ENCODE measurements around the gene KRTAP24-1. TPM values are rescaled to one million over a fixed set of nuclear protein-coding genes. Genes with fewer than 3 reads are reported as not detected.

Gene KRTAP24-1
- total RNA-seq, 1 donor from 2014 or later, result not detected

GRCh38 chr21:30234643-30235042 is 48.1 kb downstream of the KRTAP24-1 start:
- peak; percentile 91 for DNase-seq (ENCODE audit: low read depth)

- no peak for DNase-seq (ENCODE audit: low read depth)
Observed at GRCh38 chr21:30234050-30234449, 48.7 kb downstream of the KRTAP24-1 start.

GRCh38 chr21:30233228-30234020 is 49.3 kb downstream of the KRTAP24-1 start:
- DNase-seq (ENCODE audit: low read depth), result no peak

GRCh38 chr21:30232011-30232410 is 50.7 kb downstream of the KRTAP24-1 start:
- no peak for DNase-seq (ENCODE audit: low read depth)

Other genes with a start within 250 kb of the KRTAP24-1 start
- not detected in 2 replicates for gene CLDN17, start 116.1 kb downstream of the KRTAP24-1 start, total RNA-seq
- gene CLDN8, start 66.9 kb downstream of the KRTAP24-1 start, total RNA-seq, result 0.35 TPM in 1 of 2 replicates, not detected in the other
- gene KRTAP25-1, start 6.6 kb upstream of the KRTAP24-1 start, total RNA-seq, result not detected in 2 replicates
- gene KRTAP26-1, start 37.4 kb upstream of the KRTAP24-1 start, total RNA-seq, result not detected in 2 replicates
- gene KRTAP27-1, start 54.7 kb upstream of the KRTAP24-1 start, total RNA-seq, result not detected in 2 replicates
- not detected in 2 replicates for gene KRTAP23-1, start 65.7 kb upstream of the KRTAP24-1 start, total RNA-seq
- gene KRTAP13-2, start 89.3 kb upstream of the KRTAP24-1 start, total RNA-seq, result not detected in 2 replicates
- gene KRTAP13-1, start 113.1 kb upstream of the KRTAP24-1 start, total RNA-seq, result not detected in 2 replicates
- gene KRTAP13-3, start 143.0 kb upstream of the KRTAP24-1 start, total RNA-seq, result not detected in 2 replicates
- gene KRTAP13-4, start 147.3 kb upstream of the KRTAP24-1 start, total RNA-seq, result not detected in 2 replicates
- gene KRTAP15-1, start 157.3 kb upstream of the KRTAP24-1 start, total RNA-seq, result not detected in 2 replicates
- not detected in 2 replicates for gene KRTAP19-1, start 197.4 kb upstream of the KRTAP24-1 start, total RNA-seq
- gene KRTAP19-2, start 204.5 kb upstream of the KRTAP24-1 start, total RNA-seq, result not detected in 2 replicates
- not detected in 2 replicates for gene KRTAP19-3, start 209.1 kb upstream of the KRTAP24-1 start, total RNA-seq
- not detected in 2 replicates for gene KRTAP19-4, start 214.2 kb upstream of the KRTAP24-1 start, total RNA-seq
- gene KRTAP19-5, start 219.2 kb upstream of the KRTAP24-1 start, total RNA-seq, result not detected in 2 replicates